RKO (cell line): ENCODE data around the gene GPR143.

Experiments
- DNase-seq: peaks from one replicate; pipeline ENCODE4 v3.0.0-alpha.2; 2016; ENCODE audit warnings: low spot score

The GPR143 gene

DNA sequence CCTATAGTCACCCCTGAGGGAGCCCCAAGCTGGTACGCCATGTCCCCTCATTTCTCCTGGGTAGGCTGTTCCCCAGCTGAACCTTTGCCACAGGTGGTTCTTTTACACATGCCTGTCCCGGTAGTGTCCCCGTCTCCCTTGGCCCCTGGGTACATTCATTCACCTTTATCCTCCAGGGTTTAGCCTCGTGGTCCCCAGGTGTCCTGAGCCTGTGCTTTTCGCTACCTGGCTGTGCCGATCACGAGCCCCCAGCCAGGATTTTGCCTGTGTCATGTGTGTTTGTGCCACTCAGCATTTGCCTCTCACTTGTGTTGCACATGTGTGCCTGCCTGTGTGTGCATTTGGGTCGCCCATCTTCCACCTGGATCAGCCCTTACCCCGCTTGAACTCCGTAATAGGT lies 57.6 kb downstream of the GPR143 start:
- DNase-seq: no peak

DNA sequence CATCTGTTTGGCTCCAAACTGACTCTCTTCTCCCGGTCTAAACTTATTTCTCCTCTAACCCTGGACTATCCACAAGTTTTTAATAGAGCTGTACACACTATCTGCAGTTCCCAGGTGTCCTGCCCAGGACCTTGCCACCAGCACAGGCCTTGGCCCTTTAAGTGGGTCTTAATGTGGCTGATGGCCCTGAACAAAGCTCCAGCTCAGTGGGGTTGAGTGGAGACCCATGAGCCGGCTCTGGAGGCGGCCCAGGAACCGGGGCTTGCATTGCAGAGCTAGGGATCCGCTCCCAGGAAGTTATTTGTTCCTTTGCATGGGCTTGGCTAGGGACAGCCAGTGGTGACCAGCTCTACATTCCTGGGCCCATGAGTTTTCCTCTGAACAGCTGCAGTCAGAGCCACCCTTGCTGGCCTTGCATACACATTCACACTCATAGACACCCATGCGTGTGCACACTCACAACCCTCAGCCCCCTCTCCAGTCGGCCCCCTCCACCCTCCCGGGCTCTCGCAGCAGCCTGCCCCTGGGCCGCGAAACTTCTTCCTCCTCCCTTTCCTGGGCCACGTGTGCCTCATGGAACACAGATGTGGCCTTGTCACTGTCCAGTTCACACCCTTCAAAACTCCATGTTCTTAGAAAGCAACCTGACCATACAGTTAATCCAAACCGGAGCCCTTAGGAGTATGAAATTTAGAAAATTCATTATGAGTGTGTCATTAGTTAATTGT lies 58.2 kb downstream of the GPR143 start:
- no peak for DNase-seq

GRCh38 chrX:9706421-9706820 lies 59.2 kb downstream of the GPR143 start:
- no peak for DNase-seq

DNA sequence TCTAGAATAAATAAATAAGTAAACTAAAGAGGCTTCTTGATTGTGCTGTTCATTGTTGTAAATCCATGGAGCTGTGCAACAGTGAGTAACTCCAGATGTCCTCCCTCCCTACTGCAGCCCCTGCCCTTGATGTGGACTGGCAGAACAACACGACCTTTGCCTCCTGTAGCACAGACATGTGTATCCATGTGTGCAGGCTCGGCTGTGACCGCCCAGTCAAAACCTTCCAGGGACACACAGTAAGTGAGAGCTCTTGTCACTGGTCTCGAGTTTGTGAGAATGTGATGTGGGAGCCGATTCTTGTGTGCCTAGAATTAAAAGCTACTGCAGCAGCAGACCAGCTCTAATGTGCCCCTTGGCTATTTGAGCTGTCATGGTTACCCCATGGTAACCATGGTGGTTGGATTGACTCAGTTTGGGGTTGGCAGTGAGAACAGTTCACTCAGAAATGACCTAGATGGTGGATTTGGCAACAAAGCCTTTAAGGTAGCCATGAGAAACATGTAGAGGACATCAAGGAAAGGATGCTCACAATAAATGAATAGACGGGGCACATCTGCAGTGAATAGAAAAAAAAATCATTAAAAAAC lies 60.7 kb downstream of the GPR143 start:
- DNase-seq: no peak

- DNase-seq: no peak
These were observed 62.2 kb downstream of the GPR143 start for GRCh38 chrX:9703406-9703805.

- no peak for DNase-seq
These were observed 63.9 kb downstream of the GPR143 start for GRCh38 chrX:9701790-9702189.

GRCh38 chrX:9700555-9700954 lies 65.1 kb downstream of the GPR143 start:
- no peak for DNase-seq

DNA sequence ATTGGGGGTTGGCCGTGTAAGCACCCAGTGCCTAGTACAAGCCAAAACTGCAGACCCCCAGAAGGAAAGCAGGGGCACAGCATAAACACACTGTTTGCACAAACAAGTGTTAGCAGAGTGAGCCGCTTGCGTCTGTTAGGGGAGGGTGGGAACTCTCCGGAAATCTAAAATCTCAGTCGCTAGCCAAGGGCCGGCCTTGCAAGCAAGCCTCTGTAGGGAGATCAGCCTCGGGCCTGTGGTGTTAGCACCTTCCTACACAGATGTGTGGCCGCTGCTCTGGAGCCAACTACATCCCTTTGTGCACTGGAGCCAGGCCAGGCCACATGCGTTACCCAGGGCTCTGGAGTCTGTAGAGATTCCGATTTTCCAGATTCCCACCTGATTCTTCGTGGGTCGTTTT lies 67.1 kb downstream of the GPR143 start:
- DNase-seq: no peak

- DNase-seq: no peak
These were observed 72.2 kb downstream of the GPR143 start for GRCh38 chrX:9693307-9694001.

GRCh38 chrX:9690046-9690445 lies 75.6 kb downstream of the GPR143 start:
- DNase-seq: no peak

GRCh38 chrX:9688833-9689232 lies 76.8 kb downstream of the GPR143 start:
- DNase-seq: no peak

GRCh38 chrX:9687899-9688298 lies 77.7 kb downstream of the GPR143 start:
- DNase-seq: no peak

DNA sequence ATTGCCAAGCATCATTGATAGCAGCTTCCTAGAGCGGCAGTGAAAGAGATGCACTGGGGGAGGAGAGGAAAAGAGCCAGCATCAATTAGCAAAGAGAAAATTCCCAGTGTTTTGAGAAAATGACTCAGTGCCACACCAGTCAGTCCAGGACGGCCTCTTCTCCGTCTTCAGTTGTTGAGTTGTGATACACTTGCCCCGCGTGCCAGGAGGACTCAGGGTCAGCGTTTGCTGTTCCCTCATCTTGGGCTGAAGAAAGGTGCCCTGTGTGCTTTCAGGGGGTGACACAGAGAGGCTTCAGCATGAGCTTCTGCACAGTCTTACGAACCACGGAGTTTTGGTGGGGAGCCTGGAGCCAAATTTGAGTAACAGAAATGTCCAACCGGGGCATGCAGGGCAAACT lies 82.3 kb downstream of the GPR143 start:
- no peak for DNase-seq

- DNase-seq: no peak
These were observed 82.8 kb downstream of the GPR143 start for GRCh38 chrX:9682861-9683260.

DNA sequence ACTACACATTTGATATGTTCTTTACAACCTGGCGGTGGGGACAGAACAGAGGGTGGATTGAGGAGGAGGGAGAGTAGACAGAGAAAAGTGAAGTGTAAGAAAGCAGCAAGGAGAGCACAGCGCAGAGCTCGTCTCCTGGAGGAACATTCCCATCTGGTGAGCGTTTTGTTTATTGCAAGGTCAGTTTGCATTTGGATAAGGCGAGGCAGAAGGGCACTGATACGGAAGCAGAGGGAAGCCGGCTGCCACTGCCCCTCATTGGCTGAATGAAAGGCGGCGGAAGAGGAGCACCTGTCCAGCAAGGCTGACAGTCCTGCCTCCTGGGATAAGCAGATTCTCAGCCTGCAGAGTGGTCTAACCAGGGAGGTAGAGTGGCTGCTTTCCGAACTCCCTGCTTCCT lies 83.2 kb downstream of the GPR143 start:
- no peak for DNase-seq

GRCh38 chrX:9681422-9681821 lies 84.2 kb downstream of the GPR143 start:
- DNase-seq: no peak

GRCh38 chrX:9681011-9681410 lies 84.6 kb downstream of the GPR143 start:
- no peak for DNase-seq

- no peak for DNase-seq
These were observed 87.3 kb downstream of the GPR143 start for GRCh38 chrX:9678215-9678965.

GRCh38 chrX:9677098-9677739 lies 88.4 kb downstream of the GPR143 start:
- DNase-seq: no peak

GRCh38 chrX:9676738-9677097 lies 88.9 kb downstream of the GPR143 start:
- DNase-seq: no peak

DNA sequence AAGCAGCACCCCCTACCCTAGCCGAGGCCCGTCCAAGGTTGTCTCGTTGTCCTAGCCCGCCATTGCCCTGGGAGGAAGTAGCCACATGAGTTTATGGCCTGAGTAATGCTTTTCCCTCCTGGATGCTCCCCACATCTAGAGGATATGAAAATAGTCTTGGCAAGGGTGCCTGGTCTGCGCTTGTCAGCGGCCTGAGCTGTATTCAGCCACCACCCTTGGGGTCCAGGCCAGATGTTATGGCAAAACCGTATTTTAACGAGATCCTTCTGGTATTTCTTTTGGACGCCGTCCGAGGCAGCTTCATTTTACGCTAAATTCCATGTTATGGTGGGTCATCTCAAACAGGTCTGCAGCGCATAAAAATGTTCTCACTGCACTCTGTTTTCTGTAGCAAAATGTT lies 89.3 kb downstream of the GPR143 start:
- DNase-seq: no peak
